ENCODE data around the gene RBM23. TPM values are rescaled to one million over a fixed set of nuclear protein-coding genes. Genes with fewer than 3 reads are reported as not detected.

The RBM23 gene
- total and polyA plus RNA-seq, 10 of the 15 experiments (the other 5 are each of a cell fraction or from before 2014, with no cell fraction given), result 54.0 to 72.6 (median 61.3) TPM

DNA sequence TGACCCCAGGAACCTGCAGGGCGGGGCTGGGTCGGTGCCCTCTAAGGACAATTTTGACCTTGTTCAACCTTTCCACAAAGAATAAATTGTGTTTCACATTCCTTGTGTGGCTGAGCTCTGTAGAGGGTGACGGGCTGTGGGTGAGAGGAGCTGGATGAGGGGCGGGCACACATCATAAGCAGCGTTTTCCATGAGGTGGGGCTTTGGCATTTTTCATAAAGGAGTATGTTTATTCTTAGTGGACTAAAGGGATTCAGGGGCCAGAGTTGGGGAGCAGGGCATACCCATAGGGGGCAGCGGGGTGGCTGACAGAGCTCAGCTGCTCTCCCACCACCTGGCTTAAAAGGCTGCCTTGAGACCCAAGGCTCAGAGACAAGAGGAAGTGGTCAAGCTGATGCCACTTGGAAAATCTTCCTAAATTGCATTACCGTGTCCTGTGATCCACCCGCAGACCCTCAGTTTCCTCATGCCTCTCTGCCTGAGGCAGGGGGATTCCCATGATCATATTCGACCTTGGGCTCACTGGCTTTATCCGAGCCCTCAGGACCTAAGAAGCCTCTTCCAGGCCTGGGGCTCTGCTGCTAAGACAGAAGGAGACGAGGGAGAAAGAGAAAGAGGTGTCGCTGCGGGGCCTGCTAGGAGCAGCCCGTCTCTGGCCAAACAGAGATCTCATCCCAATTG lies 71.1 kb downstream of the RBM23 start (continued):
- TF ChIP-seq, protein P1, sequence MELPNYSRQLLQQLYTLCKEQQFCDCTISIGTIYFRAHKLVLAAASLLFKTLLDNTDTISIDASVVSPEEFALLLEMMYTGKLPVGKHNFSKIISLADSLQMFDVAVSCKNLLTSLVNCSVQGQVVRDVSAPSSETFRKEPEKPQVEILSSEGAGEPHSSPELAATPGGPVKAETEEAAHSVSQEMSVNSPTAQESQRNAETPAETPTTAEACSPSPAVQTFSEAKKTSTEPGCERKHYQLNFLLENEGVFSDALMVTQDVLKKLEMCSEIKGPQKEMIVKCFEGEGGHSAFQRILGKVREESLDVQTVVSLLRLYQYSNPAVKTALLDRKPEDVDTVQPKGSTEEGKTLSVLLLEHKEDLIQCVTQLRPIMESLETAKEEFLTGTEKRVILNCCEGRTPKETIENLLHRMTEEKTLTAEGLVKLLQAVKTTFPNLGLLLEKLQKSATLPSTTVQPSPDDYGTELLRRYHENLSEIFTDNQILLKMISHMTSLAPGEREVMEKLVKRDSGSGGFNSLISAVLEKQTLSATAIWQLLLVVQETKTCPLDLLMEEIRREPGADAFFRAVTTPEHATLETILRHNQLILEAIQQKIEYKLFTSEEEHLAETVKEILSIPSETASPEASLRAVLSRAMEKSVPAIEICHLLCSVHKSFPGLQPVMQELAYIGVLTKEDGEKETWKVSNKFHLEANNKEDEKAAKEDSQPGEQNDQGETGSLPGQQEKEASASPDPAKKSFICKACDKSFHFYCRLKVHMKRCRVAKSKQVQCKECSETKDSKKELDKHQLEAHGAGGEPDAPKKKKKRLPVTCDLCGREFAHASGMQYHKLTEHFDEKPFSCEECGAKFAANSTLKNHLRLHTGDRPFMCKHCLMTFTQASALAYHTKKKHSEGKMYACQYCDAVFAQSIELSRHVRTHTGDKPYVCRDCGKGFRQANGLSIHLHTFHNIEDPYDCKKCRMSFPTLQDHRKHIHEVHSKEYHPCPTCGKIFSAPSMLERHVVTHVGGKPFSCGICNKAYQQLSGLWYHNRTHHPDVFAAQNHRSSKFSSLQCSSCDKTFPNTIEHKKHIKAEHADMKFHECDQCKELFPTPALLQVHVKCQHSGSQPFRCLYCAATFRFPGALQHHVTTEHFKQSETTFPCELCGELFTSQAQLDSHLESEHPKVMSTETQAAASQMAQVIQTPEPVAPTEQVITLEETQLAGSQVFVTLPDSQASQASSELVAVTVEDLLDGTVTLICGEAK (IDR thresholded peaks at IDR 0.05; ENCODE audit: borderline replicate concordance), result no peak
- no peak for TF ChIP-seq CREB1 (IDR thresholded peaks at IDR 0.05; ENCODE audit: low read depth)
- no peak for TF ChIP-seq BRCA1 (IDR thresholded peaks at IDR 0.05; ENCODE audit: low read depth, low read length)
- TF ChIP-seq IRF3 (IDR thresholded peaks at IDR 0.05), result no peak
- TF ChIP-seq CTCF (IDR thresholded peaks at IDR 0.05 in 2 of 3, conservative IDR thresholded peaks at IDR 0.05 in 1 of 3; ENCODE audit: control insufficient read depth in 2 of 3, extremely low read depth in 1 of 3, insufficient read depth in 1 of 3, low read depth in 3 of 3, low read length in 3 of 3), result 0 out of 6 replicates have a peak, but pooled peaks of 1 of the 3 experiments have one; percentile 9
- no peak for TF ChIP-seq NR2C1 (IDR thresholded peaks at IDR 0.05)
- TF ChIP-seq PRDM15 (CRISPR knock-in tag; IDR thresholded peaks at IDR 0.05), result no peak
- no peak for TF ChIP-seq KAT2A (conservative IDR thresholded peaks at IDR 0.05; ENCODE audit: control insufficient read depth, low read depth, low read length)
- peak; percentile 22; the same call in 1 of the 2 replicates for TF ChIP-seq IKZF1 (conservative IDR thresholded peaks at IDR 0.05)

All from GM12878 (cell line).